PC-9 (cell line): ENCODE data around the gene TMEM272. TPM values are rescaled to one million over a fixed set of nuclear protein-coding genes. Genes with fewer than 3 reads are reported as not detected.

Experiments
- BruUV-seq: library from RNA; stranded (reverse); fragments of 400-500 nt; replicated peaks from 2 replicates; lab custom pipeline; 2021; lab: Mats Ljungman, UMichigan
- CTCF ChIA-PET: fragments of 300-600 bp; sonication (Branson Sonifier 250); formaldehyde crosslinking; loops from one replicate; lab custom pipeline; 2022; ENCODE audit warnings: antibody characterized with exemption; lab: Charles Lee
- POLR2A ChIA-PET: fragments of 300-600 bp; sonication (Branson Sonifier 250); formaldehyde crosslinking; loops from one replicate; lab custom pipeline; 2022; ENCODE audit warnings: antibody characterized with exemption; ENCODE audit not compliant: unreplicated experiment; lab: Charles Lee
- DNase-seq, 2 experiments: peaks; one replicate each; pipeline versions ENCODE4 v3.0.0 to v3.0.0-alpha.2; 2015 to 2022; ENCODE audit warnings: mixed read lengths in 1 of 2
- H2AFZ ChIP-seq: fragments of 200-600 bp; sonication (generic); 2 replicates; pipeline ENCODE4 v1.8.1; 2017; ENCODE audit warnings: antibody characterized with exemption
- H3F3A ChIP-seq: fragments of 200-600 bp; sonication (generic); 2 replicates; pipeline ENCODE4 v1.8.1; 2017; ENCODE audit warnings: antibody characterized with exemption, mild to moderate bottlenecking, low read depth; ENCODE audit not compliant: insufficient read depth
- H3K27ac ChIP-seq: fragments of 200-600 bp; sonication (generic); 2 replicates; pipeline ENCODE4 v1.6.1; 2016; ENCODE audit warnings: mixed run types
- H3K27me3 ChIP-seq: fragments of 200-600 bp; sonication (generic); 2 replicates; pipeline ENCODE4 v1.6.1; 2016; ENCODE audit warnings: low read depth, mixed run types; ENCODE audit not compliant: insufficient read depth
- H3K36me3 ChIP-seq: fragments of 200-600 bp; sonication (generic); 2 replicates; pipeline ENCODE4 v1.6.1; 2016; ENCODE audit warnings: low read depth, mixed run types
- H3K4me1 ChIP-seq: fragments of 200-600 bp; sonication (generic); replicated peaks from 2 replicates; pipeline ENCODE4 v1.6.1; 2016; ENCODE audit warnings: mixed run types; ENCODE audit not compliant: insufficient read depth
- H3K4me2 ChIP-seq: fragments of 200-600 bp; sonication (generic); 2 replicates; pipeline ENCODE4 v1.6.1; 2017; ENCODE audit warnings: mixed run types
- H3K4me3 ChIP-seq: fragments of 200-600 bp; sonication (generic); 2 replicates; pipeline ENCODE4 v1.6.1; 2016; ENCODE audit warnings: mixed run types
- H3K79me2 ChIP-seq: fragments of 200-600 bp; sonication (generic); 2 replicates; pipeline ENCODE4 v1.6.1; 2017; ENCODE audit warnings: low read depth, mixed run types
- H3K9me2 ChIP-seq: fragments of 200-600 bp; sonication (generic); 2 replicates; pipeline ENCODE4 v1.8.1; 2017; ENCODE audit warnings: mild to moderate bottlenecking; ENCODE audit not compliant: insufficient read depth
- H3K9me3 ChIP-seq: fragments of 200-600 bp; sonication (generic); 2 replicates; pipeline ENCODE4 v1.8.1; 2016; ENCODE audit warnings: low read depth; ENCODE audit not compliant: insufficient read depth
- H4K20me1 ChIP-seq: fragments of 200-600 bp; sonication (generic); 2 replicates; pipeline ENCODE4 v1.8.1; 2017; ENCODE audit not compliant: insufficient read depth
- EZH2 ChIP-seq: fragments of 200-600 bp; sonication (generic); IDR thresholded peaks from 2 replicates; pipeline ENCODE4 v1.8.0; 2017; ENCODE audit warnings: antibody characterized with exemption, low read depth
- intact Hi-C: fragments of 100-400 bp; cut with micrococcal nuclease; formaldehyde crosslinking; loops from one replicate; pipeline ENCODE4 v1.10.0; 2022; ENCODE audit not compliant: unreplicated experiment
- total RNA-seq: library from RNA; stranded (reverse); gene quantifications from 2 replicates; pipeline ENCODE4 v1.2.3, GENCODE V29; 2021
- TF ChIP-seq, protein P1 (sequence below): fragments of 200-600 bp; sonication (generic); conservative IDR thresholded peaks from 2 replicates; pipeline ENCODE4 v1.6.1; 2017; ENCODE audit warnings: mixed run types, antibody characterized with exemption, mild to moderate bottlenecking, moderate library complexity

Gene TMEM272
- total RNA-seq, 1 experiment from 2014 or later, result not detected

DNA sequence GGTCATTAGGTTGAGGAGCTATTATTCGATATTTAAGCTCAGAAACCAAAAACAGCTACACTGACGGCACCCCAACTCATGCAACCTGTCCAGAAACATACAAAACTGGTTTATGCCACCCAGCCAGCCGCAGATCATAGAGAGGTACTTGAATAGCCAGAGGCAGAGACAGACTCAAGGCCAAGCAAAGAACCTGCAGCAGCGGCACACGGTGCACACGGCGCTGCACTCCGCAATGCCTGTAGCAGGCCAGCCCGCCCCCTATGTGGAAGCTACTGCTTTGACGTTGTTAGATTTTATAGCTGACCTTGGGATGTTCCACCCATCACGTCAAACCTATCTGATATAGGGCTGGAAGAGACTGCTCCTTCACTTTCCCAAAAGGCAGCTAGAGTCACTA is 29.1 kb downstream of the TMEM272 start:
- BruUV-seq, result no TSS peak
- POLR2A ChIA-PET, result interaction anchor here (0.6 kb wide), 1 partner anchor 381 kb away, joined by 7 read pairs; no protein-coding TSS in a partner anchor
- H3K4me3 ChIP-seq, result no peak overlapping the region
- H3K4me2 ChIP-seq, result 0 out of 2 replicates have a peak overlapping the region, but pooled peaks have one; percentile 71
- CTCF ChIA-PET, result interaction anchor here (0.9 kb wide), 1 partner anchor 311 kb away, joined by 3 read pairs; no protein-coding TSS in a partner anchor
- H3K9me2 ChIP-seq, result no peaks in the 10 kb centered on the region
- no peaks in the 10 kb centered on the region for H3K9me3 ChIP-seq
- peaks cover 10% of the 10 kb centered on the region; the same call in 1 of the 2 replicates for H3K4me1 ChIP-seq
- intact Hi-C loops, result loop anchor here (1.0 to 10.0 kb wide), 3 partner anchors 311 to 636 kb away; partner anchors contain the start of gene VPS36
- H3K79me2 ChIP-seq, result no peaks in the 10 kb centered on the region
- DNase-seq, result no peak
- H3F3A ChIP-seq, result no peaks in the 10 kb centered on the region
- no peak overlapping the region for H3K27ac ChIP-seq
- TF ChIP-seq EZH2, result no peak
- TF ChIP-seq, protein P1, sequence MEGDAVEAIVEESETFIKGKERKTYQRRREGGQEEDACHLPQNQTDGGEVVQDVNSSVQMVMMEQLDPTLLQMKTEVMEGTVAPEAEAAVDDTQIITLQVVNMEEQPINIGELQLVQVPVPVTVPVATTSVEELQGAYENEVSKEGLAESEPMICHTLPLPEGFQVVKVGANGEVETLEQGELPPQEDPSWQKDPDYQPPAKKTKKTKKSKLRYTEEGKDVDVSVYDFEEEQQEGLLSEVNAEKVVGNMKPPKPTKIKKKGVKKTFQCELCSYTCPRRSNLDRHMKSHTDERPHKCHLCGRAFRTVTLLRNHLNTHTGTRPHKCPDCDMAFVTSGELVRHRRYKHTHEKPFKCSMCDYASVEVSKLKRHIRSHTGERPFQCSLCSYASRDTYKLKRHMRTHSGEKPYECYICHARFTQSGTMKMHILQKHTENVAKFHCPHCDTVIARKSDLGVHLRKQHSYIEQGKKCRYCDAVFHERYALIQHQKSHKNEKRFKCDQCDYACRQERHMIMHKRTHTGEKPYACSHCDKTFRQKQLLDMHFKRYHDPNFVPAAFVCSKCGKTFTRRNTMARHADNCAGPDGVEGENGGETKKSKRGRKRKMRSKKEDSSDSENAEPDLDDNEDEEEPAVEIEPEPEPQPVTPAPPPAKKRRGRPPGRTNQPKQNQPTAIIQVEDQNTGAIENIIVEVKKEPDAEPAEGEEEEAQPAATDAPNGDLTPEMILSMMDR, result no peak
- peaks cover 44% of the 10 kb centered on the region for H3K27me3 ChIP-seq
- H2AFZ ChIP-seq, result no peak overlapping the region
- no peaks in the 10 kb centered on the region for H4K20me1 ChIP-seq
- no peaks in the 10 kb centered on the region for H3K36me3 ChIP-seq

DNA sequence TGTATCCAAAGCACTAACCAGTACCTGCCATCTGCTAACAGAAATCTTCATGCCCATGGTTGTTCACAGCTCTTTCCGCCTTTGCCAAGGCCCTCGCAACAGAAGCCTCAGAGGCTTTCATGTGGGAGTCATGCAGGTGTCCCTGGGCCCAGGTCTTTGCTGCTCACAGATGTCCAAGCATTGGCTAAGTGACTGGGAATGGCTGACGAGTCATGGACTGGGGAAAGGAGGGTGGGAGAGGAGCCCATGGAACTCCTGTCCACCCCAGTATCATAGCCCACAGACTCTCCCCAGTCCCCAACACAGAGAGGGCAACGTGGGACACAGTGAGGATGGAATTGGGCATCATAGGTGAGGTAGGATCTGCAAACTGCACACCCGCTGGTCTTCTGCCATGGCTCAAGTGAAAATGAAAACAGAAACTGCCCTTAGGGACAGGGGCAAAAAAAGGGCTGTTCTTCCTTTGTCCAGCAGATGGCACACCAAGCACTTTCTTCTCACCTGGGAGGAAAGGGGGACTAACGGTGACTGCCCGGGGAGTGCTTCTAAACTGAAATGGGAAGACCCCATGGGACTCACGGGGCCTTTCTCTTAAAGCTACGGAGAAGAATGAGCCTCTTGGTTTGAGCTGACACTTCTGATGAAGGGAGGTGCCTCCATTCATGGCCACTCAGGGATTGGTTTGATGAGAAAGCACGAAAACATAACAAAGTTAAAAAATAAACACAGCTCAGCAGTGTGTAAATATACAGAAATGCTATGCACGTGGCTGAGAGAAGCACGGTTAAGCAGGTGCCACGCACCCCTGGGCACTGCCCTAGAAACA is 29.9 kb downstream of the TMEM272 start:
- no peaks in the 10 kb centered on the region for H3K9me3 ChIP-seq
- H3K27me3 ChIP-seq, result peaks cover 36% of the 10 kb centered on the region; the same call in 1 of the 2 replicates
- H3F3A ChIP-seq, result no peaks in the 10 kb centered on the region
- H3K36me3 ChIP-seq, result no peaks in the 10 kb centered on the region
- no peaks in the 10 kb centered on the region for H3K9me2 ChIP-seq
- intact Hi-C loops, result loop anchor here (1.0 to 10.0 kb wide), 3 partner anchors 312 to 637 kb away; partner anchors contain the start of gene VPS36
- CTCF ChIA-PET, result interaction anchor here (0.7 to 0.9 kb wide), 2 partner anchors 291 to 312 kb away, joined by 3 read pairs; no protein-coding TSS in a partner anchor
- peak; percentile 55 to 66 for DNase-seq
- no peaks in the 10 kb centered on the region for H4K20me1 ChIP-seq
- H3K27ac ChIP-seq, result no peak overlapping the region
- H3K4me2 ChIP-seq, result peak overlapping the region; percentile 71
- H3K4me3 ChIP-seq, result peak overlapping the region; percentile 7; the same call in 1 of the 2 replicates
- peak overlapping the region; percentile 39; the same call in 1 of the 2 replicates for H2AFZ ChIP-seq
- H3K79me2 ChIP-seq, result no peaks in the 10 kb centered on the region
- no peak for TF ChIP-seq EZH2
- TF ChIP-seq, protein P1, result peak; percentile 85
- no TSS peak for BruUV-seq
- POLR2A ChIA-PET, result no interaction called here
- peaks cover 10% of the 10 kb centered on the region; the same call in 1 of the 2 replicates for H3K4me1 ChIP-seq

DNA sequence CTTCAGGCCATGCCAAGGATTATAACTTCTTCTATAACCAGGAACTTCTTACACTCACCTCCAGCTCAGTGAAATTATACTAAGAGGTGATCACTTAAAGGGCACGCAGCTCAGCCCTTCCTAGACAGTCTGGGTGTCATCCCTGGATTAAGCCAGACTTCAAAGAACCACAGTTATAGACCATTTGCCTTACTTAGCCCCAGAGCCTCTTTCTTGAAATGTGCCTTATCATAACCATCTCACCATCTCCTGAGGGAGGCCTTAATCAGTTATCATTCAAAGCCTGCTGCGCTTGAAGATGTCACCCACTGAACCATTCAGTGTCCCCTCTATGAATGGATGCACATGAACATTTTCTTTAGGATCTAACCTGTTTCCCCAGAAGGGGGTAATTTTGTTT is 30.9 kb downstream of the TMEM272 start:
- Histone ChIP-seq H3K4me3 (no peak overlapping the region), H3K9me2 (no peaks in the 10 kb centered on the region), H3K9me3 (no peaks in the 10 kb centered on the region), H3K4me2 (no peak overlapping the region), H3K4me1 (peaks cover 10% of the 10 kb centered on the region; the same call in 1 of the 2 replicates), H3K27ac (no peak overlapping the region), H3K79me2 (no peaks in the 10 kb centered on the region), H3F3A (no peaks in the 10 kb centered on the region), H4K20me1 (no peaks in the 10 kb centered on the region), H3K27me3 (peaks cover 27% of the 10 kb centered on the region; the same call in 1 of the 2 replicates), H3K36me3 (no peaks in the 10 kb centered on the region), H2AFZ (no peak overlapping the region)
- TF ChIP-seq EZH2, result no peak
- TF ChIP-seq, protein P1, result no peak
- BruUV-seq, result no TSS peak
- DNase-seq, result no peak
- intact Hi-C loops, result loop anchor here (10.0 kb wide), 1 partner anchor 381 kb away; no protein-coding TSS in a partner anchor
- ChIA-PET POLR2A (no interaction called here), CTCF (interaction anchor here (0.7 kb wide), 1 partner anchor 292 kb away, joined by 3 read pairs; no protein-coding TSS in a partner anchor)
